Astrocyte (in vitro differentiated cells and primary cell): ENCODE measurements around the gene TMTC2. TPM values are rescaled to one million over a fixed set of nuclear protein-coding genes. Genes with fewer than 3 reads are reported as not detected.

ENCODE experiments used
- DNase-seq: peaks from one replicate; pipeline ENCODE4 v3.0.0-alpha.2; 2010; ENCODE audit warnings: low read depth
- FAIRE-seq: peaks from 2 replicates; lab custom pipeline; 2011; peaks lifted over from hg19 to GRCh38; lab: Jason Lieb, UNC
- H2AFZ ChIP-seq: 2 replicates; pipeline ENCODE4 v1.6.0; 2012; ENCODE audit warnings: low read depth, low read length, inconsistent platforms
- H3K27ac ChIP-seq: 2 replicates; pipeline ENCODE4 v1.5.1; 2011; ENCODE audit warnings: low read depth, low read length, inconsistent platforms
- H3K27me3 ChIP-seq: 2 replicates; pipeline ENCODE4 v1.6.0; 2011; ENCODE audit warnings: low read length, inconsistent platforms; ENCODE audit not compliant: insufficient read depth
- H3K36me3 ChIP-seq: 2 replicates; pipeline ENCODE4 v1.5.1; 2011; ENCODE audit warnings: low read length, inconsistent platforms; ENCODE audit not compliant: insufficient read depth
- H3K4me1 ChIP-seq: 2 replicates; pipeline ENCODE4 v1.5.1; 2011; ENCODE audit warnings: low read length, inconsistent platforms; ENCODE audit not compliant: insufficient read depth
- H3K4me2 ChIP-seq: 2 replicates; pipeline ENCODE4 v1.6.0; 2012; ENCODE audit warnings: low read length, inconsistent platforms
- H3K4me3 ChIP-seq: 2 replicates; pipeline ENCODE4 v1.5.1; 2011; ENCODE audit warnings: low read depth, mild to moderate bottlenecking, low read length, inconsistent platforms; ENCODE audit not compliant: insufficient read depth
- H3K79me2 ChIP-seq: 2 replicates; pipeline ENCODE4 v1.6.0; 2012; ENCODE audit warnings: mild to moderate bottlenecking, low read length, inconsistent platforms; ENCODE audit not compliant: insufficient read depth
- H3K9ac ChIP-seq: 2 replicates; pipeline ENCODE4 v1.6.0; 2012; ENCODE audit warnings: mild to moderate bottlenecking, low read length, inconsistent platforms
- H3K9me3 ChIP-seq: 2 replicates; pipeline ENCODE4 v1.5.1; 2012; ENCODE audit warnings: low read depth, mild to moderate bottlenecking, low read length, inconsistent platforms; ENCODE audit not compliant: insufficient read depth
- H4K20me1 ChIP-seq: 2 replicates; pipeline ENCODE4 v1.6.0; 2012; ENCODE audit warnings: low read length, inconsistent platforms; ENCODE audit not compliant: insufficient read depth
- H3K27ac Mint-ChIP-seq: one replicate; pipeline ENCODE4 v1.8.0; 2021; ENCODE audit warnings: mild to moderate bottlenecking, mixed read lengths; ENCODE audit not compliant: unreplicated experiment
- H3K27me3 Mint-ChIP-seq: one replicate; pipeline ENCODE4 v1.8.0; 2021; ENCODE audit warnings: low read depth, mixed read lengths; ENCODE audit not compliant: unreplicated experiment
- H3K36me3 Mint-ChIP-seq: one replicate; pipeline ENCODE4 v1.8.0; 2021; ENCODE audit warnings: low read depth, mixed read lengths; ENCODE audit not compliant: unreplicated experiment
- H3K4me1 Mint-ChIP-seq: one replicate; pipeline ENCODE4 v1.8.0; 2021; ENCODE audit warnings: low read depth, mixed read lengths; ENCODE audit not compliant: unreplicated experiment
- H3K4me3 Mint-ChIP-seq: one replicate; pipeline ENCODE4 v1.8.0; 2021; ENCODE audit warnings: mild to moderate bottlenecking, moderate library complexity, mixed read lengths; ENCODE audit not compliant: unreplicated experiment
- H3K9me3 Mint-ChIP-seq: one replicate; pipeline ENCODE4 v1.8.0; 2021; ENCODE audit warnings: mild to moderate bottlenecking, mixed read lengths; ENCODE audit not compliant: unreplicated experiment
- CTCF ChIP-seq: IDR thresholded peaks from 2 replicates; pipeline ENCODE4 v1.5.1; 2011; ENCODE audit warnings: low read depth, mild to moderate bottlenecking, inconsistent platforms, low read length, moderate library complexity; ENCODE audit not compliant: insufficient read depth
- EZH2 ChIP-seq: IDR thresholded peaks from 2 replicates; pipeline ENCODE4 v1.6.1; 2012; ENCODE audit warnings: mild to moderate bottlenecking, low read length, inconsistent platforms; ENCODE audit not compliant: insufficient read depth
- total RNA-seq: library from RNA; stranded (reverse); gene quantifications from 2 replicates; pipeline ENCODE4 v1.2.1, GENCODE V29; 2021

Gene TMTC2
- total RNA-seq, 1 donor from 2014 or later: 2.2 TPM

GRCh38 chr12:82818271-82819035 is 131.7 kb downstream of the TMTC2 start:
- Histone ChIP-seq H3K9ac (no peak overlapping the region), H3K9me3 (no peaks in the 10 kb centered on the region), H3K4me1 (no peaks in the 10 kb centered on the region), H3K4me3 (no peak overlapping the region), H3K27ac (no peak overlapping the region), H3K4me2 (no peak overlapping the region), H4K20me1 (no peaks in the 10 kb centered on the region), H3K79me2 (no peaks in the 10 kb centered on the region), H3K27me3 (no peaks in the 10 kb centered on the region), H2AFZ (no peak overlapping the region), H3K36me3 (no peaks in the 10 kb centered on the region)
- FAIRE-seq: no peak
- peak; percentile 14 for DNase-seq
- H3K27me3 Mint-ChIP-seq: no peaks in the 10 kb centered on the region
- no peaks in the 10 kb centered on the region for H3K36me3 Mint-ChIP-seq
- H3K4me1 Mint-ChIP-seq: peaks cover 2% of the 10 kb centered on the region
- no peak overlapping the region for H3K4me3 Mint-ChIP-seq
- H3K27ac Mint-ChIP-seq: no peak overlapping the region
- TF ChIP-seq CTCF (no peak), EZH2 (no peak)
- H3K9me3 Mint-ChIP-seq: no peaks in the 10 kb centered on the region

GRCh38 chr12:82826505-82826904 is 139.8 kb downstream of the TMTC2 start:
- Mint-ChIP-seq H3K27me3 (no peaks in the 10 kb centered on the region), H3K4me3 (no peak overlapping the region), H3K9me3 (no peaks in the 10 kb centered on the region), H3K36me3 (no peaks in the 10 kb centered on the region), H3K27ac (no peak overlapping the region), H3K4me1 (no peaks in the 10 kb centered on the region)
- H3K4me1 ChIP-seq: no peaks in the 10 kb centered on the region
- H3K9ac ChIP-seq: no peak overlapping the region
- no peaks in the 10 kb centered on the region for H3K27me3 ChIP-seq
- H3K9me3 ChIP-seq: no peaks in the 10 kb centered on the region
- FAIRE-seq: no peak
- TF ChIP-seq CTCF (no peak), EZH2 (no peak)
- DNase-seq: no peak
- no peak overlapping the region for H3K4me3 ChIP-seq
- no peaks in the 10 kb centered on the region for H3K79me2 ChIP-seq
- no peak overlapping the region for H2AFZ ChIP-seq
- H3K27ac ChIP-seq: no peak overlapping the region
- no peak overlapping the region for H3K4me2 ChIP-seq
- no peaks in the 10 kb centered on the region for H3K36me3 ChIP-seq
- H4K20me1 ChIP-seq: no peaks in the 10 kb centered on the region

- Histone ChIP-seq H3K36me3 (no peaks in the 10 kb centered on the region), H3K9me3 (no peaks in the 10 kb centered on the region), H3K4me1 (peaks cover 6% of the 10 kb centered on the region), H3K79me2 (no peaks in the 10 kb centered on the region), H3K4me3 (no peak overlapping the region), H3K9ac (no peak overlapping the region), H4K20me1 (no peaks in the 10 kb centered on the region), H2AFZ (no peak overlapping the region), H3K27ac (no peak overlapping the region), H3K27me3 (no peaks in the 10 kb centered on the region), H3K4me2 (no peak overlapping the region)
- Mint-ChIP-seq H3K4me3 (no peak overlapping the region), H3K27me3 (no peaks in the 10 kb centered on the region), H3K4me1 (peaks cover 4% of the 10 kb centered on the region), H3K27ac (no peak overlapping the region), H3K36me3 (no peaks in the 10 kb centered on the region), H3K9me3 (no peaks in the 10 kb centered on the region)
- DNase-seq (no peak), FAIRE-seq (no peak)
- TF ChIP-seq EZH2: no peak
- TF ChIP-seq CTCF: no peak
Observed at GRCh38 chr12:82832096-82832495, 145.4 kb downstream of the TMTC2 start.
